GM18498 (cell line): ENCODE data around the gene RAB3GAP2.
"Not testable (repeated sequence)": the region's sequence is repeated elsewhere in the genome, so short reads cannot be mapped to it uniquely, and the experiment has no call there.

Experiments used
- ATAC-seq: cut with Tn5 transposase; IDR thresholded peaks from one replicate; pipeline ENCODE4 v1.9.1; 2021; ENCODE audit warnings: mild to moderate bottlenecking, moderate library complexity; ENCODE audit not compliant: unreplicated experiment

The RAB3GAP2 gene, protein sequence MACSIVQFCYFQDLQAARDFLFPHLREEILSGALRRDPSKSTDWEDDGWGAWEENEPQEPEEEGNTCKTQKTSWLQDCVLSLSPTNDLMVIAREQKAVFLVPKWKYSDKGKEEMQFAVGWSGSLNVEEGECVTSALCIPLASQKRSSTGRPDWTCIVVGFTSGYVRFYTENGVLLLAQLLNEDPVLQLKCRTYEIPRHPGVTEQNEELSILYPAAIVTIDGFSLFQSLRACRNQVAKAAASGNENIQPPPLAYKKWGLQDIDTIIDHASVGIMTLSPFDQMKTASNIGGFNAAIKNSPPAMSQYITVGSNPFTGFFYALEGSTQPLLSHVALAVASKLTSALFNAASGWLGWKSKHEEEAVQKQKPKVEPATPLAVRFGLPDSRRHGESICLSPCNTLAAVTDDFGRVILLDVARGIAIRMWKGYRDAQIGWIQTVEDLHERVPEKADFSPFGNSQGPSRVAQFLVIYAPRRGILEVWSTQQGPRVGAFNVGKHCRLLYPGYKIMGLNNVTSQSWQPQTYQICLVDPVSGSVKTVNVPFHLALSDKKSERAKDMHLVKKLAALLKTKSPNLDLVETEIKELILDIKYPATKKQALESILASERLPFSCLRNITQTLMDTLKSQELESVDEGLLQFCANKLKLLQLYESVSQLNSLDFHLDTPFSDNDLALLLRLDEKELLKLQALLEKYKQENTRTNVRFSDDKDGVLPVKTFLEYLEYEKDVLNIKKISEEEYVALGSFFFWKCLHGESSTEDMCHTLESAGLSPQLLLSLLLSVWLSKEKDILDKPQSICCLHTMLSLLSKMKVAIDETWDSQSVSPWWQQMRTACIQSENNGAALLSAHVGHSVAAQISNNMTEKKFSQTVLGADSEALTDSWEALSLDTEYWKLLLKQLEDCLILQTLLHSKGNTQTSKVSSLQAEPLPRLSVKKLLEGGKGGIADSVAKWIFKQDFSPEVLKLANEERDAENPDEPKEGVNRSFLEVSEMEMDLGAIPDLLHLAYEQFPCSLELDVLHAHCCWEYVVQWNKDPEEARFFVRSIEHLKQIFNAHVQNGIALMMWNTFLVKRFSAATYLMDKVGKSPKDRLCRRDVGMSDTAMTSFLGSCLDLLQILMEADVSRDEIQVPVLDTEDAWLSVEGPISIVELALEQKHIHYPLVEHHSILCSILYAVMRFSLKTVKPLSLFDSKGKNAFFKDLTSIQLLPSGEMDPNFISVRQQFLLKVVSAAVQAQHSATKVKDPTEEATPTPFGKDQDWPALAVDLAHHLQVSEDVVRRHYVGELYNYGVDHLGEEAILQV (N-terminal part only)

DNA sequence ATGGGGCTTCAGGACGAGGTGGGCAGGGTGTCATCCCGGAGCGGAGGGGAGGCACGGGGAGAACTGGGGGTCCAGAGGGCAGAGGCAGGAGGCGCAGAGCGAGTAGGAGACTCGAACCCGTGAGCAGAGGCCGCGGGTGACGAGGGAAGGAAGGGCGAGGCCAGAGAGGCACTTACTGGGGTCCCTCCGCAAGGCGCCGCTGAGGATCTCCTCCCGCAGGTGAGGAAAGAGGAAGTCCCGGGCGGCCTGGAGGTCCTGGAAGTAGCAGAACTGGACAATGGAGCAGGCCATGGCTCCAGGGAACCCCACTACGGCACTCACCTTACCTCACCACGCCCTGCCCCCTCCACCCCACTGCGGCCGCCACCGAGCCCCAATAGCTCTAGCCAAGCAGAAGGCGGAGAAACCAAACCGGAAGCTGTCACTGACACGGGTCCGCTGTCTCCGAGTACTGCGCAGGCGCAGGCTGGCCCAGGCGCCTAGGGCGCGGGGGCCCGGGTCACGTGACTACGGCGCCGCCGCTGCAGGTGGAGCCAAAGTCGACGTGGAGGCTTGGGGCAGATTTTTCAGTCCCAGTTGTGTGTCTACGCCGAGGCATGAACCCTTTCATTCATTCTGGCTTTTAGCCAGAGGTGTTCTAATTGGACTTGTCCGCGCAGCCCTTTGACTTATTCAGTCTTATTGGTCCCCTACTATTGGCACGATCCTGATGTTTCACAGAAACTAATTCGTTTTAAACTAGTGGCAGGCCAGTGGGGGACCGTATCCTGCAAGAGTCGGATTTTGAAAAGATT is at the start of gene RAB3GAP2:
Gene RAB3GAP2, minus strand, starts transcription at position 407 of the 794 bp plus-strand sequence. Its CDS starts 116 bp downstream, at position 291.
- peak; percentile 97 for ATAC-seq

DNA sequence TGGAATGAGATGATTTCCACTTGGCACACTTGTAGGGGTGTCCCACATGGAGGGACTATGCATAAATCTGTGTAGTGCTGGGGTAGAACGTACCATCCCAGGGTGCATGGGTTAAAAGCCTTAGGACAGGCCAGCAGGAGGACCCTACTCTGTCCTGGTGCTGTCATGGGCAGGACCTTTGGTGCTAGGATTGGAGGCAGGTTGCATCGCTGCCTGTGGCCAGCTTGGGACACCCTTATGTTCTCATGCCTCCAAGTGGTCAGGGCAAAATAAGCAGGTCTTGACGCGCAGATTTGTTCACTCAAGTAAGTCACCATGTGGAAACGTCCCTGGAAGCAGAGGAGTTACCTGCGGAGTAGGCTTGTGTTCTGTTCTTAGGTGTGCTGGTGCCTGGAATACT is 49.5 kb upstream of the RAB3GAP2 start:
- no peak for ATAC-seq

DNA sequence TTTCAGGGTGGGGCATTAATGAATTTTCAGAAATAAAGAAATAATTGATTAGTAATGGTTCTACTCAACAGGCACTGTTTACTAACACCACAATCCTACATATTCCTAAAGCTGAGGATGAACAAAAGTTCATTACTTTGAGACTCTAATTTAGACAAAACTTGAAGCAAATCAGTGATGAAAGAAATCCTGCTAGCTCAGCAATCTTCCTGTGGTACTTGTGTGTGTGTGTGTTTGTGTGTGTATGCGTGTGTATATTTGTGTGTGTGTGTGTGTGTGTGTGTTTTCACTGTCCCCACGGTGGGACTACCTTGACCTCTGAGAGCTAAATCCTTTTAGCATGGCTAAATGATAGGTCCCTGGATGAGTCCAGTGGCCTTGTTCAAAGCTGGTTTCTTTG is 48.5 kb upstream of the RAB3GAP2 start:
- ATAC-seq = no peak

DNA sequence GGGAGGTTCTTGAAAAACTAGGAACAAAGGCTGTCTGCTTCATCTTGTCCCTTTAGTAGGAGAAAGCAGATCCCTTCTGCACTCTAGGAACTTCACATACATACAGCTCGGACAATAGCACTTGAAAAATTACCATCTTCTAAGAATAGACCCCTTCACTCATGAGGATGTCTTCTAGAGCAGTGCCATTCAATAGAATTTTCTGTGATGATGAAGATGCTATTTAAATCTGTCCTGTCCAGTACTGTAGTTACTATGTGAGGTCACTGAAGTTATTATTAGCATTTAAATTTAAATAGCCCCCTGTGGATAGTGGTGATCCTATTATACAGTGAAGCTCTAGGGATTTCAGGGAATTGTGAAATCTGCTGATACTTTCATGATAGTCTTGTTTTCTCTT is 46.4 kb upstream of the RAB3GAP2 start:
- ATAC-seq = no peak

DNA sequence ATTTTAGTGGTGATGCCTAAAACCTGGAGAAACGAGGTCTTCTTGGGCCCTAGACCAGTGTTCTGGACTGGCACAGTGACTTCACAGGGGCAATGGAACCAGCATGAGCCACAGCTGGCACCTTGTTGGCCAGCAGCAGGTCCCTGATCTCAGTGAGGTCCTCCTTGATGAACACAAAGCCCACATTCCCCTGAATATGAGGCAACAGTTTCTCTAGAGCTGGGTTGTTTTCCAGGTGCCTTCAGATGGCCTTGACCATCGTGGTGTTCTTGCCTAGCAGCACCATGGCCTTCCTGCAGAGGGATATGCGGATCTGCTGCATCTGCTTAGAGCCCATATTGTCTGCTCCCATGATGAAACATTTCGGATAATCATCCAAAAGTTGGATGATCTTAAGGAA is 44.9 kb upstream of the RAB3GAP2 start:
- ATAC-seq = no peak

DNA sequence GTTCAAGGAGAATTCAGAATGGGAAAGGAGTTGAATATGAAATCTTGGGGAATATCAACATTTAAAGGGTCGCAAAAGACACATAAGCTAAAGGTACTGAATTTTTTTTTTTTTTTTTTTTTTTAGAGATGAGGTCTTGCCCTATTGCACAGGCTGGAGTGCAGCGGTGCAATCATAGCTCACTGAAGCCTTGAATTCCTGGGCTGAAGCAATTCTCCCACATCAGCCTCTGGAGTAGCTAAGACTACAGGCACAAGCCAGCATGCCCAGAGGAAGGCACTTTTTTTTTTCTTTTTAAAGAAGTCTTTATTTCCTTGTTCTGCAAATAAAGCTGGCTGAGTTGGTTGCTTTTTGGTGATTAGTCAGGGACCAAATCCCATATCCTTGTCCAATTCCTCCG is 44.1 kb upstream of the RAB3GAP2 start:
- ATAC-seq = no peak

DNA sequence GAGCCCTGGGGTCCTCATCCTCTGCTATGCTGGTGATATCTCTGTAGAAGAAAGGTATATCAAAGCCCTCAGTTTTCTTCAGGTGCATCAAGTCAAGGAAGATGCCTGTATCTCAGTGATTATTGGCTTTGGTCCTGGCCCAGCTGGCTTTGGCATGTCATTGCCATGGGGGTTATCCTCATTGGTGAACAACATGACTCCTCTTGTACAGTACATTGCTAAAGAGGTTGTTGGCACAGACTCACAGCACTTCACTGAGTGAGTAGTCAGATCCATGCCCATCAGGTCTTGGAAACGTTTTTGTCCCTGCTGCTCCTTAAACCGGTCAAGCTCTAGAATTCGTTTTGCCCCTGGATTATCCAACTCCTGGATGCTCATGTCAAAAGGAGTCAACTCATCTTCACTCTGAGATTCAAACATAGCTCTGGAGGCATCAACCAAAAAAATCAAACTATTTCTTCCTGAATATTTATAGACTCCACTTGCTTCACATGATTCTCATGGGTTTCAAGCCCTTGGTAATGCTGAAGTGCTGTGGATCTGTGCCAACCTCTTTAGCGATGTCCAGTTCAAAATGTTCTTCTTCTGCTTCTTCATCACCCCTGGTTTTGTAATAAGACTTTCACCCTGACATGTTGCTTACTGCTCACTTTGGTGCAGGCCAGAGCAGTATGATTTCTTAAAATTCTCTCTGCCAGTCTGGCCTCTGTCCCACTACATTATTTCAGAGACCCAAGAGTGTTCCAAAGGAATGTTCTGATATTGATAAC is 43.0 kb upstream of the RAB3GAP2 start:
- no peak for ATAC-seq

DNA sequence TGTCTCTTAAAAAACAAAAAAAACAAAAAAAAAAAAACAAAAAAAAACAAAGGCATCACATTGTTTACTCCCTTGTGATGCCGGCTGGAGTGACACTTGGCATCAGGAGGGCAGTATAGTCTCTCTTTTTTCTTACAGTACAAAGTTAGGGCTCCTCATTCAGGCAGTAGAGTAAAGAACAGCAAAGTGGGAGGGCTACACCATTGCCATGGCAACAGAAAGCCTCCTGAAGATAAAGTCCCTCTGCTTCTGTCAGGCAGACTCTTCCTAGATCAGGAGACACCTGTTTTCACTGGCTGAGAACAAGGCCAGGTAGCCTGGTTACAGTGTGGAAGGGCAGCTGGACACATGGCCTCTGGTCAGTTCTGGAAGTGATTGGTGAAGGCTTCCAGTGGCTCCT is 41.3 kb upstream of the RAB3GAP2 start:
- no peak for ATAC-seq

DNA sequence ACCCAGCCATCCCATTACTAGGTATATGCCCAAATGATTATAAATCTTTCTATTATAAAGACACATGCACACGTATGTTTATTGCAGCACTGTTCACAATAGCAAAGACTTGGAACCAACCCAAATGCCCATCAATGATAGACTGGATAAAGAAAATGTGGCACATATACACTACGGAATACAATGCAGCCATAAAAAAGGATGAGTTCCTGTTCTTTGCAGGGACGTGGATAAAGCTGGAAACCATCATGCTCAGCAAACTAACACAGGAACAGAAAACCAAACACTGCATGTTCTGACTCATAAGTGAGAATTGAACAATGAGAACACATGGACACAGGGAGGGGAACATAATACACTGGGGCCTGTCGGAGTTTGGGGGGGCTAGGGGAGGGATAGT is 37.9 kb upstream of the RAB3GAP2 start:
- ATAC-seq = not testable (repeated sequence)

DNA sequence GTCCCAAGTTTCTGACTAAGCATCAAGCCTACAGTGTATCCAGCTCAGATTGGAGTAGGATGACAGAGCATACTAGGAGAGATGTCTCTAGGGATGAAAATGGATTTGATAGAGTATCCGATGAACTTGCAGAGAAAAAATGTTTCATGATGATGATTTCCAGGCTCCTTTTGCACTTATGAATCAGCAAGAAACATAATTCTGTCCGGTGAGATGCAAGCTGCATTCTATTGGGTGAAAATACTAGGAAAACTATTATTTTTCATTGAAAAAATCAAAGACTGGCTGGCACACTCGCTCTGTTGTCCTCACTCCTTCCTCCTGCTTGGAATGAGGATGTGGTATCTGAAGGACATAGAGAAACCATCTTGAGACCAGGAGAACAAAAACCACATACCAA is 35.4 kb upstream of the RAB3GAP2 start:
- no peak for ATAC-seq

DNA sequence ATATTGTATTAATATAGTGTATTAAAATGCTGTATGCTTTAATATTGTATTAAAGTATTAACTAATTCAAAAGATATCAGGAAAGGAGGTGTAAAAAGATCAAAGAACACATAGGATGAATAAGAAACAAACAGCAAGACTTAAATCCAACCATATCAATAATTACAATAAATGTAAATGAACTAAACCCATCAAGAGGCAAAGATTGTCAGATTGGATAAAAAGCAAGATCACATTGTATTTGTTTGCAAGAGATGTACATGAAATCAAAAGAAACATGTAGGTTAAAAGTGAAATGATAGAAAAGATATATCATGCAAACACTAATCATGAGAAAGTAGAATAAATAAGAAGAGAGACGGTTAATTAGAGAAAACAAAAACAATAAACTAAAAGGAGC is 34.1 kb upstream of the RAB3GAP2 start:
- ATAC-seq = no peak

DNA sequence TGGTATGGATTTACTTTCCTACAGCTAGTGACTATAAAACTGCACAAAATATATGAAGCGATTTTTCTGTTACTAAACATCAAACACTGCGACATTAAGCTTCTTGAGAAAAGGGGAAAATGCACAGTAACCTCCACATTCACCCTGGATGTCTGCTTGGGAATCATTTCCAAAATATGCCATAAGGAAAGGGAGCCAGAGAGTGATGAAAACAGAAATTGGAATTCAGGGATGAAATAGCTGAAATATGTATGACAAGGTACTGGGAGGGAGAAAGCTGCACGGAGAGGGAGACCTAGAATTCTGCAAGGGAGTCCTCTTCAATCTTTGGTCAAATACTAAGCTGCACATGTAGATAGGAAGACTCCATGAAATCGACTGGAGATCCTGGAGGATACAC is 31.6 kb upstream of the RAB3GAP2 start:
- no peak for ATAC-seq

DNA sequence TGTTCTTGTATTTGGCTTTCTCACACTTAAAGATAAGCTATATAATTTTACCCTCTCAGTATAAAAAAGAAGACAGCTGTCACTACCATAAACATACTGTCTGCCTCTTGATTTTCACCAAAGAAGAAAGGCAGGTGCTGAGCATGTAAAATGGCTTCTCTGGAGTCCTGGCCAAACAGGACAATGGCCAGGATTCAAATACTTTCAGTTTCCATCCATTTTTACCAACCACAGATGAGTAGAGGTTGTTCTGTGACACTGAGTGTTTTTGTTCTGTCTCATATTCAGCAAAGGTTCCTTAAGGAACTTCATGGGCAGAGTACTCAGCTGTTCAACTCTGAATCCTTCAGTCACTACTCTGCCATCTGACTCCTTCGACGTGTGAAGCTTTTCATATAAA is 29.4 kb upstream of the RAB3GAP2 start:
- no peak for ATAC-seq

DNA sequence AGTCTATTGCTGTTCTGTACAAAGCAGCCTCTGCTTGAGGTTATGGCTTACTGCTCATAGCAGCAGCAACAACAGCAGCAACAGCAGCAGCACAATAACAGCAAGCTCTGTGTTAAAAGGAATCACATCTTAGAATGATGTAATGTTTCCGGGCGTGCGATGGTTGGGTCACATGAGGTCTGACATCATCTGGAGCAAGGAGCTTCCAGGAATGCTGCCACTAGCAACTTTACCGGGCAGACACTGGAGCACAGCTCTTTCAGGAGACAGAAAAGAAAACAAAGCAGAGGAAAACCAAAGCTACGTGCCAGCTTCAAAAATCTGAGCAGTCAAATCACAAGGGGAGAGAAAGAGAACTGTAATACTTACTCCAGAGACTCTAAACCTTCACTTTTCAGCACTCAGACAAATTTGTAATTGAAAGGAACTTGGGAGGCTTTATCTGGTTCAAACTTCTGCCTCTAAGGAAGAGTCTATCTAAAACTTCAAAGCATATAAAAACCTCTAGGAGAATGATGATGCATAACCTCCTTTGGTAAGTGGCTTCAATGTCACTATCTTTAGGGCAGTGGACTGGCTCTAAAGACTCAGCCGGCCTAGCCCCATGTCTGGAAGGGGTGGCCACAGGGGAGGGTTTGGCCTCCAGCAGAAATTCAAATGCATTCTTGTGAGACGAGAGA is 28.3 kb upstream of the RAB3GAP2 start:
- ATAC-seq = no peak

DNA sequence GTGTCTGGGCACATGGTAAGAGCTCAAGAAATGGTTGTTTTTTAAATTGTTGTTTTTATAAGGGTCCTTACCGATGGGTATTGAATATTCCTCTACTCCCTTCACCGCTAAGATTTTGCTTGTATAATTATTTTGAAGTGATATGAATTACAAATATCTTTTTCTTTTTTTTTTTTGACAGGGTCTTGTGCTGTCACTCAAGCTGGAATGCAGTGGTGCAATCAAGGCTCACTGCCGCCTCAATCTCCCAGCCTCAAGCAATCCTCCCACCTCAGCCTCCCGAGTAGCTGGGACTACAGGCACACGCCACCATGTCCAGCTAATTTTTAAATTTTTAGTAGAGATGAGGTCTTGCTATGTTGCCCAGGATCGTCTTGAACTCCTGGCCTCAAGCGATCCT is 27.1 kb upstream of the RAB3GAP2 start:
- no peak for ATAC-seq

DNA sequence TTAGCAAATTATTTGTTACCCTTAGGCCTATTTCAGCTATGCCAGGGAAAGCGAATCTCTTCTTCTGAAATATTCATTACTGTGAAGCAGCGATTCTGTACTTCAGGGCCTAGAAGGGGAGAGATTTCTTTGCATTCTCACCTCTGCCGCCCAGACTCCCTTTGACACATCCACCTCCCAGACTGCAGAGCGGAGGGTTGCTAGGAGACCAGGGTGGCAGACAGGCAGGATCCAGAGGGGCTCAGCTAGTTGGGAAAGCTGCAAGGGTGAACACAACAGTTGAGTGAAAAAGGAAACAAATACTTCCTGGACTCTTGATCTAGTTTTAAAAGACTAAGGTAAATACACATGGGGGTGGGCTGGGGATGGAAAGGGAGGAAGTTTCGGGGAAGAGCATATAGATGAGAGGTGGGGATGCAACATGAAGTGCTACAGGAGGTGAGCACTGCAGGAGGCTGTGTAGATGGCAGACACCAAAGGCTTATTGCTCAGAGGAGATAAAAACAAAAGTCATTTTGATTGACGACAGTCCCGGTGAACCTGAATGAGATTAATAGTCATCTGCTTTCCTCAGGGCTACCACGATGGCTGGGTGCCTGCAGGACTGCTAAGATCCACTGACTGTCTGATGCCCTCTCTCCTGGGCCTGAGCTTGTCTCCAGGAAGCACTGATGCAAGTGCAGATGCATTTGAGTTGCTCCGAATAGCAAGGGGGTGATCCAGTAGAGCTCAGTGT is 26.4 kb upstream of the RAB3GAP2 start:
- ATAC-seq = no peak

DNA sequence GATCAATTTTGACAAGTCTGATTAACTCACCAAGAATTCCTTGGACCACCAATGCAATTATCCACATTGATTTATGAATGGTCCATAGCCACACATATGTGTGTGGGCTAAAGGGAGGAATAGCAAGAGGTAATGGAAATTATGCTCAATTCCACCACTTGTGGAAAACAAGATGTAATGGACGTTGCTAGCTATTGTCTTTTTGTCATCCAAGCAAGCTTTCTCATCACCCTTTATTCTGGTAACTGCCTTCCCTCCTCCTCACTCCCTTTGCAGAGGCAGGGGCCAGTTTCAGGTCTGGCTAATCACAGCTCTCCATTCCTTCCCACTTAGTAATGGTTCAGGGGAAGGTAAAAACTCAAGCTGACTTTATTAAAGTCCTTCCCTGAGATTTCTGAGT is 24.7 kb upstream of the RAB3GAP2 start:
- ATAC-seq = no peak

DNA sequence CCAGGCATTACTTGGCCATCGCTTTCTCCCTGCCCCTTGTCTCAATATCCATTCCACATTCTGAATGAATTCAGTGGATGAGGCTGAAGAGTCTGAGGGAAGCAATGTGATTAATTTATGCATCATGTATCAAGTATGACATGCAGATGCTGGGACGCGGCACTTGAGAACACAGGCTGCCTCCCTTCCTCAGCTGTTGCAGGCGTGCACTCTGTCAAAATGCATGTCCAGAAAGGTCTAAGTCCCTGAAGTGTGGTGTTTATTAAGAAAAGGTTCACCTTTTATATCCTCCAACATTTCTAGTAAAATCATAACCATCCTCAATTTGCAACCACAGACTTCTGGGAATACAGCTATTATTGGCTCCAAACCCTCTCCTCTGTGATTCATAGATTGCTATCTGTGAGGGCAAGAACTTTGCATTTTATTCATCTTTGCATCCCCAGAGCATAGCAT is 22.6 kb upstream of the RAB3GAP2 start:
- ATAC-seq = no peak
